NT2/D1 (cell line): ENCODE results near the gene BCO2.
"Not testable (repeated sequence)": the region's sequence is repeated elsewhere in the genome, so short reads cannot be mapped to it uniquely, and the experiment has no call there.

ENCODE experiments used
- DNase-seq: peaks from one replicate; pipeline ENCODE4 v3.0.0-alpha.2; 2011; ENCODE audit warnings: low read depth, low spot score
- H3K27me3 ChIP-seq: 2 replicates; pipeline ENCODE4 v1.6.0; 2011; ENCODE audit warnings: mild to moderate bottlenecking; ENCODE audit not compliant: insufficient read length, insufficient read depth
- H3K36me3 ChIP-seq: 2 replicates; pipeline ENCODE4 v1.6.1; 2011; ENCODE audit warnings: mild to moderate bottlenecking, low read length, mixed read lengths; ENCODE audit not compliant: insufficient read depth, insufficient read length
- H3K4me1 ChIP-seq: 2 replicates; pipeline ENCODE4 v1.5.1; 2011; ENCODE audit not compliant: insufficient read depth, insufficient read length
- H3K4me3 ChIP-seq: 2 replicates; pipeline ENCODE4 v1.5.1; 2011; ENCODE audit warnings: low read depth; ENCODE audit not compliant: insufficient read length
- H3K9ac ChIP-seq: 2 replicates; pipeline ENCODE4 v1.6.0; 2011; ENCODE audit warnings: low read depth; ENCODE audit not compliant: insufficient read length
- H3K9me3 ChIP-seq: 2 replicates; pipeline ENCODE4 v1.5.1; 2011; ENCODE audit warnings: mild to moderate bottlenecking, low read length; ENCODE audit not compliant: insufficient read depth
- SUZ12 ChIP-seq: IDR thresholded peaks from 2 replicates; pipeline ENCODE4 v1.6.1; 2011; ENCODE audit not compliant: insufficient read length, insufficient read depth; ENCODE audit errors: extremely low read depth
- YY1 ChIP-seq: IDR thresholded peaks from 2 replicates; pipeline ENCODE4 v1.6.1; 2011; ENCODE audit not compliant: insufficient read length, insufficient read depth
- ZNF274 ChIP-seq: IDR thresholded peaks from 2 replicates; pipeline ENCODE4 v1.6.1; 2011; ENCODE audit warnings: mild to moderate bottlenecking, low read depth, low read length

Gene BCO2

GRCh38 chr11:112182867-112183266, 7.6 kb downstream of the BCO2 start:
- Histone ChIP-seq H3K4me1 (no peaks in the 10 kb centered on the region), H3K27me3 (no peaks in the 10 kb centered on the region), H3K4me3 (no peak overlapping the region), H3K9ac (no peak overlapping the region), H3K9me3 (no peaks in the 10 kb centered on the region), H3K36me3 (no peaks in the 10 kb centered on the region)
- DNase-seq = no peak
- TF ChIP-seq SUZ12 (no peak), ZNF274 (no peak), YY1 (no peak)

GRCh38 chr11:112185883-112186282, 10.6 kb downstream of the BCO2 start:
- Histone ChIP-seq H3K4me3 (no peak overlapping the region), H3K9me3 (no peaks in the 10 kb centered on the region), H3K9ac (no peak overlapping the region), H3K36me3 (no peaks in the 10 kb centered on the region), H3K4me1 (no peaks in the 10 kb centered on the region), H3K27me3 (no peaks in the 10 kb centered on the region)
- no peak for DNase-seq
- TF ChIP-seq ZNF274 (no peak), YY1 (no peak), SUZ12 (no peak)

GRCh38 chr11:112186304-112186703, 11.0 kb downstream of the BCO2 start:
- Histone ChIP-seq H3K4me1 (no peaks in the 10 kb centered on the region), H3K4me3 (no peak overlapping the region), H3K36me3 (no peaks in the 10 kb centered on the region), H3K9ac (no peak overlapping the region), H3K9me3 (no peaks in the 10 kb centered on the region), H3K27me3 (no peaks in the 10 kb centered on the region)
- no peak for DNase-seq
- no peak for TF ChIP-seq SUZ12
- TF ChIP-seq ZNF274 = no peak
- TF ChIP-seq YY1 = no peak

DNA sequence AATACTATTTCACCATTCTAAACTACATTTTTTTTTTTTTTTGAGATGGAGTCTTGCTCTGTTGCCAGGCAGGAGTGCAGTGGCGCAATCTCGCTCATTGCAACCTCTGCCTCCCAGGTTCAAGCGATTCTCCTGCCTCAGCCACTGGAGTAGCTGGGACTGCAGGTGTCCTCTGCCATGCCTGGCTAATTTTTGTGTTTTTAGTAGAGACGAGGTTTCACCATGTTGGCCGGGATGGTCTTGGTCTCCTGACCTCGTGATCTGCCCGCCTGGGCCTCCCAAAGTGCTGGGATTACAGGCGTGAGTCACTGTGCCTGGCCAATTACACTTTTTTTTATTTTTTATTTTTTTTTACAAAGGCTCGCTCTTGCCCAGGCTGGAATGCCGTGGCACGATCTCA, 19.8 kb downstream of the BCO2 start:
- H3K9me3 ChIP-seq, H3K4me1 ChIP-seq, H3K9ac ChIP-seq, H3K36me3 ChIP-seq, H3K27me3 ChIP-seq, DNase-seq, H3K4me3 ChIP-seq: not testable (repeated sequence)

GRCh38 chr11:112195951-112196351, 20.6 kb downstream of the BCO2 start:
- no peak for TF ChIP-seq SUZ12
- no peak for TF ChIP-seq ZNF274
- TF ChIP-seq YY1 = no peak
- H3K9me3 ChIP-seq = no peaks in the 10 kb centered on the region
- no peak for DNase-seq
- no peak overlapping the region for H3K9ac ChIP-seq
- H3K4me1 ChIP-seq = no peaks in the 10 kb centered on the region
- no peaks in the 10 kb centered on the region for H3K36me3 ChIP-seq
- no peaks in the 10 kb centered on the region for H3K27me3 ChIP-seq
- H3K4me3 ChIP-seq = no peak overlapping the region

GRCh38 chr11:112196519-112197087, 21.3 kb downstream of the BCO2 start:
- Histone ChIP-seq H3K27me3 (no peaks in the 10 kb centered on the region), H3K9me3 (no peaks in the 10 kb centered on the region), H3K9ac (no peak overlapping the region), H3K36me3 (no peaks in the 10 kb centered on the region), H3K4me1 (no peaks in the 10 kb centered on the region), H3K4me3 (no peak overlapping the region)
- DNase-seq = no peak
- TF ChIP-seq ZNF274 = no peak
- TF ChIP-seq SUZ12 = no peak
- TF ChIP-seq YY1 = no peak

GRCh38 chr11:112199101-112199500, 23.8 kb downstream of the BCO2 start:
- not testable (repeated sequence) for H3K4me1 ChIP-seq, H3K9ac ChIP-seq, H3K36me3 ChIP-seq, H3K9me3 ChIP-seq, H3K27me3 ChIP-seq, DNase-seq, H3K4me3 ChIP-seq

DNA sequence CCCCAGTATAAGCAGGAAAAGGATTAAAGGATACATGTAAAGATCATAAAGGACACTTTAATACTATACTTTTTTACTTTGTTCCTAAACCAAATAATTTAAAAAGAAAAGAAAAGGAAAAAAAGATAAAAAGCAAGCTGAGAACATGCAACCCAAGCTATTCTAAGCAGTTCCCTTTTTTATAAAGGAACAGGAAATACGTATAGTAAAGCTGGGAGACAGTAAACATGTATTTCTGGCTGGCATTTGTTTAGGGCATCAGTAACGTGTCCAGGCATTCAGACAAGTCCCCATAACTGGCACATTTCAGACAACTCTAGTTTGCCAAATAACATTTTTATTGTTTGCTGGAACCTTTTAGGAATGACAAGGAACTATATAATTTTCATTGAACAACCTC, 24.9 kb downstream of the BCO2 start:
- H3K4me1 ChIP-seq = no peaks in the 10 kb centered on the region
- no peak for DNase-seq
- H3K4me3 ChIP-seq = no peak overlapping the region
- no peaks in the 10 kb centered on the region for H3K9me3 ChIP-seq
- no peak for TF ChIP-seq SUZ12
- no peak for TF ChIP-seq YY1
- TF ChIP-seq ZNF274 = no peak
- H3K9ac ChIP-seq = no peak overlapping the region
- H3K36me3 ChIP-seq = no peaks in the 10 kb centered on the region
- no peaks in the 10 kb centered on the region for H3K27me3 ChIP-seq
